ENCODE results near the gene BHLHE23. TPM values are rescaled to one million over a fixed set of nuclear protein-coding genes. Genes with fewer than 3 reads are reported as not detected.

The BHLHE23 gene
- polyA plus RNA-seq, 1 experiment: not detected

GRCh38 chr20:62968378-62969178 lies 38.2 kb downstream of the BHLHE23 start:
- Histone ChIP-seq H3K9me3 (ENCODE audit: control insufficient read depth, insufficient read depth, low read length) (no peaks in the 10 kb centered on the region; the same call in 1 of the 2 replicates), H3K27ac (ENCODE audit: low read depth, low read length) (no peak overlapping the region), H3K4me3 (ENCODE audit: low read depth, low read length) (no peak overlapping the region), H3K27me3 (ENCODE audit: control insufficient read depth, insufficient read depth, low read length) (peaks cover 23% of the 10 kb centered on the region)
- no peak for DNase-seq (ENCODE audit: low read depth, low spot score)
- CTCF ChIA-PET: interaction anchor here (1.4 kb wide), 1 partner anchor 41 kb away, joined by 5 read pairs; no protein-coding TSS in a partner anchor
- POLR2A ChIA-PET: no interaction called here
- TF ChIP-seq CTCF (IDR thresholded peaks at IDR 0.05; ENCODE audit: low read depth, low read length): no peak

DNA sequence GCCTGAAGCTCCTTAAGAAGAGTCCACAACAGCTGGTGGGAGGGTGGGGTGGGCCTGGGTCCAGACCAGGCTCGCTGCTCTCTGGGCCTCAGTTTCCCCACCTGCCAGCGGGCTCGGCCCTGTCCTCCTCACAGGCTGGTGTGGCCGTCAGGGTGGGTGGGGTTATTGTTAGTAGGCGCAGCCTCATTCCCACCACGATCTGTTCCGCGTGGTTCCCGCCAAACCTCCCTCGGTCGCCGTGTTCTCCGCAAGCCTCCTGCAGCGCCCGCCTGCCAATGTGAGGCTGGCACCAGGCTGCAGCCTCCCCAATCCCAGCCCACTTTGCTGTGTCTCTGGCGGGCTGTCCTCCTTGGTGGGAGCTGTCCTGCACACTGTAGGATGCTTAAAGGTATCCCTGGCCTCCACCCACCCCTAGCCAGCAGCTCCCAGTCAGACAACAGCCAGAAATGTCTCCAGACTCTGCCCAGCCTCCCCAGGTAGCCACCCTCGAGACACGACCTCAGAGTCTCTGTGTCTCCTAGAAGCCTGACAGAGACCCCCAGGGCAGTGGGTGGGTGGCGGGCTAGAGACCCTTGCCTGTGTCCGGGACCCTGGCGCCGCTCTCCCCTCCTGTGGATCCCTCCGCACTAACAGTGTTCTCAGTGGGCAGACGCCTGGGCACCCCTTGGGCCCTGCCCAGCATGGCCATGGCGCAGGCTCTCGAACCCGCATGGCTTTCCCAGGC lies 39.0 kb downstream of the BHLHE23 start:
- Histone ChIP-seq H3K4me3 (ENCODE audit: low read depth, low read length) (no peak overlapping the region), H3K9me3 (ENCODE audit: control insufficient read depth, insufficient read depth, low read length) (no peaks in the 10 kb centered on the region; the same call in 1 of the 2 replicates), H3K27me3 (ENCODE audit: control insufficient read depth, insufficient read depth, low read length) (peaks cover 15% of the 10 kb centered on the region), H3K27ac (ENCODE audit: low read depth, low read length) (no peak overlapping the region)
- no peak for TF ChIP-seq CTCF (IDR thresholded peaks at IDR 0.05; ENCODE audit: low read depth, low read length)
- no peak for DNase-seq (ENCODE audit: low read depth, low spot score)
- CTCF ChIA-PET: interaction anchor here (1.4 kb wide), 1 partner anchor 41 kb away, joined by 5 read pairs; no protein-coding TSS in a partner anchor
- POLR2A ChIA-PET: no interaction called here

DNA sequence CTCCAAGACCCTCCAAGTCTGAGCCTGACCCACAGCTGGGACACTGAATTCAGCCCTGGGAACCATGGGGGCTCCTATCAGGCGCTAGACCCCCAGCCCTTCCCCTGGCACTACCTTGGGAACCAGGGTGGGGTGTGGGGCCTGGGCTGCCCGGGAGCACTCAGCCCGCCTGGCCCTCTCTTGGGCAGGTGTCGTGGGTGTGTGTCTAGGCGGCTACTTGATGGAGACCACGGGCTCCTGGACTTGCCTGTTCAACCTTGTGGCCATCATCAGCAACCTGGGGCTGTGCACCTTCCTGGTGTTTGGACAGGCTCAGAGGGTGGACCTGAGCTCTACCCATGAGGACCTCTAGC lies 39.6 kb downstream of the BHLHE23 start:
- peaks cover 14% of the 10 kb centered on the region for H3K27me3 ChIP-seq (ENCODE audit: control insufficient read depth, insufficient read depth, low read length)
- POLR2A ChIA-PET: no interaction called here
- CTCF ChIA-PET: no interaction called here

DNA sequence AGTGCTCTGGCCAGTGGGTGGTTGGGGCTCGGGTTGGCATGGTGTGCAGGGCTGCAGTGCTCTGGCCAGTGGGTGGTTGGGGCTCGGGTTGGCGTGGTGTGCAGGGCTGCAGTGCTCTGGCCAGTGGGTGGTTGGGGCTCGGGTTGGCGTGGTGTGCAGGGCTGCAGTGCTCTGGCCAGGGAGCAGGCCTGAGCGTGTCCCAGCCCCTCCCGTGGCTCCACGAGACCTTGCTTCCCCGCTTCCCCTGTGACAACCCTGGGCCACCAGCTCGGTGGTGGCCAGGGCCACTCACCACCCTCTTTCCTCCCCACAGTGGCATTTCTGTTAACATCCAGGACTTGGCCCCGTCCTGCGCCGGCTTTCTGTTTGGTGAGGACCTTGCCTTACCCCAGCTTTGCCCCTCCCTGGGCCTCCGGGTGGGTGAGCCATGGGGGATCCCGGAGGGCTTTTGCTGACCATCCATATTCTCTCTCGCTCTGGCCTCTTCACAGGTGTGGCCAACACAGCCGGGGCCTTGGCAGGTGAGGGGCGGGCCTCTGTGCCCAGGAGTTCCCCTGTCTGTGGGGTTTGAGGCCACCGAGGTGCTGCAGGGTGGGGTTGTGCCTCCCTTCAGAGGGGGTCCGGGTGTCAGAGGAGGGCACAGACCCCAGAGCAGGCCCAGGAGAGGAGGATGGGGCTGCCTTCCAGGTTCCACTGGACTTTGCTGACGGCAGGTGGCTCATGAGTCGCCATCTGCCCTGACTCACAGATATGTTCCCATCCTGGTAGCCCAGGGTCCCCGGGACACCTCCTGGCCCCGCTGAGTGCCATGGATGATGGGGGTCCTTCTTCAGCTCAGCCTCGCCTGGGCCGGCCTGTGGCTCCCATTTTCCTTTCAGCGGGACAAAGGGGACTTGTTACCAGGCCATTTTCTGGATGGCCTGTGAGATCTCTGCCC lies 40.3 kb downstream of the BHLHE23 start:
- Histone ChIP-seq H3K9me3 (ENCODE audit: control insufficient read depth, insufficient read depth, low read length) (no peaks in the 10 kb centered on the region), H3K27me3 (ENCODE audit: control insufficient read depth, insufficient read depth, low read length) (peaks cover 13% of the 10 kb centered on the region), H3K4me3 (ENCODE audit: low read depth, low read length) (no peak overlapping the region), H3K27ac (ENCODE audit: low read depth, low read length) (no peak overlapping the region)
- TF ChIP-seq CTCF (IDR thresholded peaks at IDR 0.05; ENCODE audit: low read depth, low read length): no peak
- ChIA-PET CTCF (no interaction called here), POLR2A (no interaction called here)
- DNase-seq (ENCODE audit: low read depth, low spot score): no peak

More for the DNA sequence above, 39.6 kb downstream of the BHLHE23 start:
- no peak for DNase-seq (ENCODE audit: low read depth, low spot score)
- TF ChIP-seq CTCF (IDR thresholded peaks at IDR 0.05; ENCODE audit: low read depth, low read length): no peak
- H3K4me3 ChIP-seq (ENCODE audit: low read depth, low read length): no peak overlapping the region
- no peaks in the 10 kb centered on the region for H3K9me3 ChIP-seq (ENCODE audit: control insufficient read depth, insufficient read depth, low read length)
- H3K27ac ChIP-seq (ENCODE audit: low read depth, low read length): no peak overlapping the region

Data from AG04450 (cell line).